GM21528 (cell line): Measurements from ENCODE around the gene CRTC1.

ENCODE experiments used
- ATAC-seq: cut with Tn5 transposase; IDR thresholded peaks from one replicate; pipeline ENCODE4 v1.9.1; 2021; ENCODE audit warnings: mild to moderate bottlenecking, moderate library complexity; ENCODE audit not compliant: unreplicated experiment, low FRiP score

The CRTC1 gene

DNA sequence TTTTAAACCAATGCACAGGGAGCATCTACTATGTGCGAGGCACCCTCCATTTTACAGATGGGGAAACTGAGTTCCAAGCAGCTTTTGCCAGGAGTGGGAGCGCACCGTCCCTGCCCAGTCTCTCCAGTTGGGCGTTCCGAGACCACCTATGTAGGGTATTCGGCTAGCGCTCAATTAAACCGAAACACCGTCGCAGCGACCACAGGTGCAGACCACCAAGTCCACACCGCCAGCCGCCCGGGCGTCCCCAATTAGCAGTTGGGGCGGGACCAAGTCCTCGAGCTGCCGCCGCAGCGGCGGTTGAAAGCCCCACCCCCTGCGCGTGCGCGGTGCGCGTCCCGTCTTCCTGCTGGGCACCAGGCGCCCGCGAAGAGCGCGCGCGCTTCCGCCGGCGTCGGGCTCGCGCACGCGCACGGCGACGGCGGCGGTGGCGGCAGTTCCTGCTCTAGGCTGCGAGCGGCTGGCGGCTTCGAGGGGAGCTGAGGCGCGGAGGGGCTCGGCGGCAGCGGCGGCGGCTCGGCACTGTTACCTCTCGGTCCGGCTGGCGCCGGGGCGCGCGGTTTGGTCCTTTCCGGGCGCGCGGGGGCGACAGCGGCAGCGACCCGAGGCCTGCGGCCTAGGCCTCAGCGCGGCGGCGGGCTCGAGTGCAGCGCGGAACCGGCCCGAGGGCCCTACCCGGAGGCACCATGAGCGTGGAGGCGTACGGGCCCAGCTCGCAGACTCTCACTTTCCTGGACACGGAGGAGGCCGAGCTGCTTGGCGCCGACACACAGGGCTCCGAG is 148.2 kb downstream of the CRTC1 start, which contains the start of gene UPF1:
Gene UPF1 (plus strand): TSS at position 436 of the 782 bp plus-strand sequence. CDS start 251 bp downstream, at position 687.
- ATAC-seq: peak; percentile 66
